Sigmoid colon (tissue), 4 donors: ENCODE data around the gene OIT3.

ENCODE experiments used
- EP300 ChIP-seq, 4 donors: sonication (generic); formaldehyde crosslinking; IDR thresholded peaks; one replicate each; pipeline ENCODE4 v1.6.1; 2017; ENCODE audit warnings: antibody characterized with exemption in 4 of 4
- POLR2A ChIP-seq, 2 donors: fragments of 450-650 bp; IDR thresholded peaks; one replicate each; pipeline ENCODE4 v1.6.1; 2016; ENCODE audit warnings: antibody characterized with exemption in 2 of 2, mild to moderate bottlenecking in 2 of 2, moderate library complexity in 2 of 2
- POLR2AphosphoS5 ChIP-seq, 4 donors: sonication (generic); formaldehyde crosslinking; IDR thresholded peaks; one replicate each; pipeline ENCODE4 v1.6.1; 2017; ENCODE audit warnings: antibody characterized with exemption in 4 of 4
- TF ChIP-seq, protein P1 (sequence below), 4 experiments: fragments of 450-650 bp in 3 of 4; fragments of 200-600 bp in 1 of 4; IDR thresholded peaks; one replicate each; pipeline ENCODE4 v1.5.1; 2016 to 2019; ENCODE audit warnings: antibody characterized with exemption in 4 of 4, mild to moderate bottlenecking in 3 of 4, moderate library complexity in 2 of 4

DNA sequence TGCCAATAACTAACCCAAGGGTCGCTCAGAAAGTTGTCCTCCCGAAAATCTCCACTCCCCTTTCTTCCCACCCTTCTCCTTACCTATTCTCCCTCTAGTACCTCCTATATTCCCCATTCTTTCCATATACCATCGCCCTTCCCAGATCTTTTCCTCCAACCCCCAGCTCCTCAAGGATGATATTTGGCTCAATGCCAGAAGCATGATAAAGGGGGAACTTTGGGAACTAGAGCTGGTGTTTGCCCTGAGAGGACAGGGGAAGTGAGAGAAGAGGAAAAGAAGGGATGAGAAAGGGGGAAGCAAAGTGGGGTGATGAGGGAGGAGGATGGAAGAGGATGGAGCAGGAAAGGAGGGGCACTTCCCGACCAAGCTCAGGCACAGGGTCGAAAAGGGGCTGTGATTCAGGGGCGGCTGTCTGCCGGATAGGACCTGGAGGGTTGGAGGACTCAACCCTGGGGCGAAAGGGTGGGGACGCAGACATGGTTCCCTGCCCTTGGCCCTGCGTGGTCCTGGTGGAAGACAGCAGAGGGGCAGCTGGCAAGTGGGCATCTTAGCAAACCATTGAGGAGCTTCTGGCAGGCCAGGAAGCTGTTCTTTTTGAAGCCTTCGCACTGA is 1.8 kb downstream of the OIT3 start:
- TF ChIP-seq, protein P1, sequence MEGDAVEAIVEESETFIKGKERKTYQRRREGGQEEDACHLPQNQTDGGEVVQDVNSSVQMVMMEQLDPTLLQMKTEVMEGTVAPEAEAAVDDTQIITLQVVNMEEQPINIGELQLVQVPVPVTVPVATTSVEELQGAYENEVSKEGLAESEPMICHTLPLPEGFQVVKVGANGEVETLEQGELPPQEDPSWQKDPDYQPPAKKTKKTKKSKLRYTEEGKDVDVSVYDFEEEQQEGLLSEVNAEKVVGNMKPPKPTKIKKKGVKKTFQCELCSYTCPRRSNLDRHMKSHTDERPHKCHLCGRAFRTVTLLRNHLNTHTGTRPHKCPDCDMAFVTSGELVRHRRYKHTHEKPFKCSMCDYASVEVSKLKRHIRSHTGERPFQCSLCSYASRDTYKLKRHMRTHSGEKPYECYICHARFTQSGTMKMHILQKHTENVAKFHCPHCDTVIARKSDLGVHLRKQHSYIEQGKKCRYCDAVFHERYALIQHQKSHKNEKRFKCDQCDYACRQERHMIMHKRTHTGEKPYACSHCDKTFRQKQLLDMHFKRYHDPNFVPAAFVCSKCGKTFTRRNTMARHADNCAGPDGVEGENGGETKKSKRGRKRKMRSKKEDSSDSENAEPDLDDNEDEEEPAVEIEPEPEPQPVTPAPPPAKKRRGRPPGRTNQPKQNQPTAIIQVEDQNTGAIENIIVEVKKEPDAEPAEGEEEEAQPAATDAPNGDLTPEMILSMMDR (IDR thresholded peaks at IDR 0.05) = no peak
- TF ChIP-seq POLR2A (IDR thresholded peaks at IDR 0.05) = no peak
- TF ChIP-seq EP300 (IDR thresholded peaks at IDR 0.05) = no peak
- TF ChIP-seq POLR2AphosphoS5 (IDR thresholded peaks at IDR 0.05) = no peak
